IMR-90 (cell line): Measurements from ENCODE around the gene EMC8. TPM values are rescaled to one million over a fixed set of nuclear protein-coding genes. Genes with fewer than 3 reads are reported as not detected.

ENCODE experiments used
- ATAC-seq: fragments of 200-7000 bp; cut with Tn5 transposase; 2 replicates; pipeline ENCODE4 v1.9.1; 2020; ENCODE audit warnings: low read depth, mild to moderate bottlenecking, moderate library complexity
- BruUV-seq: library from RNA; stranded (reverse); fragments of 400-500 nt; replicated peaks from 2 replicates; lab custom pipeline; 2021; lab: Mats Ljungman, UMichigan
- CTCF ChIA-PET: fragments of 300-600 bp; formaldehyde crosslinking; extraction: SDS; loops from one replicate; lab custom pipeline; 2021; ENCODE audit warnings: antibody characterized with exemption; lab: Yijun Ruan, JAX
- POLR2A ChIA-PET: fragments of 300-600 bp; sonication (Branson Sonifier 250); formaldehyde crosslinking; loops from one replicate; lab custom pipeline; 2022; ENCODE audit warnings: antibody characterized with exemption; ENCODE audit not compliant: unreplicated experiment; lab: Charles Lee
- DNase-seq: peaks from one replicate; pipeline ENCODE4 v3.0.0; 2013
- H2AFZ ChIP-seq: replicated peaks from 2 replicates; pipeline ENCODE3; 2013; ENCODE audit warnings: low read length, mild to moderate bottlenecking; ENCODE audit not compliant: poor library complexity
- H2AK5ac ChIP-seq: 2 replicates; pipeline ENCODE4 v1.6.1; 2013; ENCODE audit warnings: low read depth, low read length, inconsistent platforms
- H2AK9ac ChIP-seq: replicated peaks from 2 replicates; pipeline ENCODE3; 2013; ENCODE audit warnings: mild to moderate bottlenecking, low read depth, low read length, moderate library complexity; ENCODE audit not compliant: poor library complexity
- H2BK120ac ChIP-seq: 2 replicates; pipeline ENCODE4 v1.6.1; 2013; ENCODE audit warnings: low read depth, low read length, inconsistent platforms
- H2BK15ac ChIP-seq: 3 replicates; pipeline ENCODE4 v1.6.1; 2013; ENCODE audit warnings: low read depth, low read length, inconsistent platforms
- H2BK20ac ChIP-seq: 2 replicates; pipeline ENCODE4 v1.6.1; 2013; ENCODE audit warnings: low read depth, mild to moderate bottlenecking, inconsistent platforms, low read length, moderate library complexity
- H2BK5ac ChIP-seq: 2 replicates; pipeline ENCODE4 v1.6.1; 2013; ENCODE audit warnings: mild to moderate bottlenecking, low read depth, low read length, inconsistent platforms; ENCODE audit not compliant: poor library complexity, severe bottlenecking
- H3K14ac ChIP-seq: replicated peaks from 2 replicates; pipeline ENCODE4 v1.6.1; 2013; ENCODE audit warnings: low read depth, low read length, inconsistent platforms
- H3K18ac ChIP-seq: 2 replicates; pipeline ENCODE4 v1.6.1; 2013; ENCODE audit warnings: low read depth, low read length, control low read depth
- H3K23ac ChIP-seq: 2 replicates; pipeline ENCODE4 v1.6.1; 2013; ENCODE audit warnings: low read depth, low read length, inconsistent platforms
- H3K27ac ChIP-seq: 2 replicates; pipeline ENCODE4 v1.5.1; 2013; ENCODE audit warnings: mild to moderate bottlenecking, control low read depth, low read length; ENCODE audit not compliant: insufficient read depth
- H3K27me3 ChIP-seq: 2 replicates; pipeline ENCODE4 v1.6.1; 2013; ENCODE audit warnings: low read length; ENCODE audit not compliant: control insufficient read depth, insufficient read depth
- H3K36me3 ChIP-seq: 2 replicates; pipeline ENCODE4 v1.6.1; 2013; ENCODE audit warnings: low read length, mixed read lengths; ENCODE audit not compliant: control insufficient read depth, insufficient read depth
- H3K4ac ChIP-seq: 2 replicates; pipeline ENCODE4 v1.6.1; 2013; ENCODE audit warnings: low read depth, low read length, inconsistent platforms
- H3K4me1 ChIP-seq: 2 replicates; pipeline ENCODE4 v1.6.1; 2013; ENCODE audit warnings: low read length, mixed read lengths; ENCODE audit not compliant: control insufficient read depth, insufficient read depth
- H3K4me2 ChIP-seq: 2 replicates; pipeline ENCODE4 v1.6.1; 2013; ENCODE audit warnings: low read depth, mild to moderate bottlenecking, control low read depth, low read length, moderate library complexity
- H3K4me3 ChIP-seq: 2 replicates; pipeline ENCODE4 v1.5.1; 2013; ENCODE audit warnings: low read depth, mild to moderate bottlenecking, control low read depth, low read length, moderate library complexity; ENCODE audit not compliant: insufficient read depth
- H3K56ac ChIP-seq: 2 replicates; pipeline ENCODE4 v1.6.1; 2013; ENCODE audit warnings: low read length, inconsistent platforms; ENCODE audit not compliant: insufficient read depth; ENCODE audit errors: extremely low read depth
- H3K79me1 ChIP-seq, 2 experiments: 2 replicates each; pipeline ENCODE4 v1.6.1; 2013; ENCODE audit warnings: low read length in 2 of 2, inconsistent platforms in 1 of 2, low read depth in 1 of 2
- H3K9ac ChIP-seq: 2 replicates; pipeline ENCODE4 v1.6.1; 2013; ENCODE audit warnings: low read depth, low read length, control low read depth
- H3K9me1 ChIP-seq: 2 replicates; pipeline ENCODE4 v1.6.1; 2013; ENCODE audit warnings: low read length, inconsistent platforms; ENCODE audit not compliant: insufficient read depth
- H3K9me3 ChIP-seq: 2 replicates; pipeline ENCODE4 v1.6.1; 2013; ENCODE audit warnings: low read length; ENCODE audit not compliant: control insufficient read depth, insufficient read depth
- H4K20me1 ChIP-seq: 2 replicates; pipeline ENCODE4 v1.6.1; 2013; ENCODE audit warnings: low read length, inconsistent platforms; ENCODE audit not compliant: insufficient read depth
- H4K5ac ChIP-seq: 2 replicates; pipeline ENCODE4 v1.6.1; 2013; ENCODE audit warnings: mild to moderate bottlenecking, low read depth, low read length, control low read depth
- H4K8ac ChIP-seq, 2 experiments: 2 replicates each; pipeline ENCODE4 v1.6.1; 2013; ENCODE audit warnings: low read depth in 2 of 2, low read length in 2 of 2, control low read depth in 1 of 2, inconsistent platforms in 1 of 2
- H4K91ac ChIP-seq: 2 replicates; pipeline ENCODE4 v1.6.1; 2013; ENCODE audit warnings: low read depth, low read length, inconsistent platforms; ENCODE audit not compliant: insufficient read depth
- CTCF ChIP-seq: conservative IDR thresholded peaks from 2 replicates; pipeline ENCODE4 v1.5.1; 2012; ENCODE audit warnings: mild to moderate bottlenecking, low read depth, low read length, improper control_type of control experiment
- FOS ChIP-seq: fragments of 150-350 bp; IDR thresholded peaks from 2 replicates; pipeline ENCODE4 v1.6.1; 2016; ENCODE audit warnings: low read depth, low read length
- MXI1 ChIP-seq: IDR thresholded peaks from 2 replicates; pipeline ENCODE4 v1.6.1; 2012; ENCODE audit warnings: low read depth, mild to moderate bottlenecking, low read length, moderate library complexity, borderline replicate concordance
- NFE2L2 ChIP-seq: fragments of 150-350 bp; IDR thresholded peaks from 2 replicates; pipeline ENCODE4 v1.6.1; 2016; ENCODE audit warnings: low read depth, mild to moderate bottlenecking, low read length
- WGBS, 2 experiments: methylation state at CpG; one replicate each; pipeline versions ENCODE4 v1.1.5 to v1.1.7; 2013; ENCODE audit warnings: missing lambda C conversion rate in 2 of 2; ENCODE audit not compliant: insufficient read length in 1 of 2; ENCODE audit errors: extremely low coverage in 2 of 2; 5-methylcytosine and 5-hydroxymethylcytosine counted together
- dilution Hi-C: fragments of 300-500 bp; cut with HindIII; formaldehyde crosslinking; loops from one replicate; pipeline ENCODE4 v1.14.3; 2018; ENCODE audit warnings: low sequenced_read_pairs; ENCODE audit not compliant: unreplicated experiment
- in situ Hi-C: fragments of 300-500 bp; cut with MboI; formaldehyde crosslinking; loops from 3 replicates; pipeline ENCODE4 v1.14.3; 2019; ENCODE audit warnings: low sequenced_read_pairs, inconsistent platforms, mixed read lengths
- intact Hi-C: fragments of 100-400 bp; cut with micrococcal nuclease; formaldehyde crosslinking; loops from 2 replicates; pipeline ENCODE4 v1.10.0; 2022
- microRNA-seq, 2 experiments: library from miRNA; stranded (forward) in 1 of 2; unstranded in 1 of 2; fragments of 10-50 nt in 1 of 2; fragments of <30 nt in 1 of 2; gene quantifications in 1 of 2; microRNA quantifications in 1 of 2; one replicate each; pipeline versions ENCODE3 to v1.1.0; 2013 to 2020; ENCODE audit not compliant: insufficient read depth in 1 of 2, insufficient read length in 1 of 2, unreplicated experiment in 1 of 2
- polyA plus RNA-seq, 3 experiments: library from polyadenylated mRNA; depleted of rRNA; stranded (reverse); fragments of >200 nt; gene quantifications; 2 replicates each; pipeline ENCODE4 v1.2.3, GENCODE V29; 2012; ENCODE audit warnings: low replicate concordance in 1 of 3
- small RNA-seq, 5 experiments: library from RNA; depleted of rRNA; stranded (forward); fragments of <200 nt; gene quantifications; one replicate each; pipeline ENCODE3, GENCODE V24; 2012
- total RNA-seq: library from RNA; depleted of rRNA; stranded (reverse); fragments of >200 nt; gene quantifications from 2 replicates; pipeline ENCODE4 v1.2.3, GENCODE V29; 2012; rRNA removed

Gene EMC8
- total and polyA plus RNA-seq, 2 of the 4 experiments (the other 2 are of a cell fraction): 23.7 to 48.9 TPM

GRCh38 chr16:85729452-85730185 lies 69.7 kb downstream of the EMC8 start (continued):
- TF ChIP-seq NFE2L2 (no peak), MXI1 (no peak)

- H3K36me3 ChIP-seq: peaks cover 2% of the 10 kb centered on the region; the same call in 1 of the 2 replicates
- POLR2A ChIA-PET: no interaction called here
- no peak overlapping the region for H3K56ac ChIP-seq
- peaks cover 6 to 18% of the 10 kb centered on the region in 2 experiments; a peak in 3 of 4 replicates for H3K79me1 ChIP-seq
- 0 out of 2 replicates have a peak overlapping the region, but pooled peaks have one; percentile 15 for H2AK5ac ChIP-seq
- peak overlapping the region; percentile 60 for H3K4ac ChIP-seq
- H3K27ac ChIP-seq: no peak overlapping the region
- DNase-seq (no peak), ATAC-seq (no peak)
- intact Hi-C loops: no loop called here
- H3K9me3 ChIP-seq: no peaks in the 10 kb centered on the region; the same call in 1 of the 2 replicates
- H3K18ac ChIP-seq: no peak overlapping the region
- H2AK9ac ChIP-seq: peak overlapping the region; percentile 68
- H4K8ac ChIP-seq: no peak overlapping the region
- no peak overlapping the region for H2BK15ac ChIP-seq
- H3K9me1 ChIP-seq: peaks cover 10% of the 10 kb centered on the region
- no peaks in the 10 kb centered on the region for H3K4me1 ChIP-seq
- CTCF ChIA-PET: no interaction called here
- H3K9ac ChIP-seq: no peak overlapping the region
- no peak overlapping the region for H3K14ac ChIP-seq
- peak overlapping the region; percentile 39; the same call in 1 of the 2 replicates for H2BK20ac ChIP-seq
- no peak overlapping the region for H2AFZ ChIP-seq
- H3K27me3 ChIP-seq: no peaks in the 10 kb centered on the region
- no TSS peak for BruUV-seq
- in situ Hi-C loops: no loop called here
- TF ChIP-seq CTCF (peak; percentile 20; the same call in 1 of the 2 replicates), FOS (no peak)
- no peak overlapping the region for H3K4me2 ChIP-seq
- no peak overlapping the region for H4K91ac ChIP-seq
- no peak overlapping the region; the same call in 1 of the 2 replicates for H4K5ac ChIP-seq
- dilution Hi-C loops: no loop called here
- no peak overlapping the region for H2BK5ac ChIP-seq
- H4K20me1 ChIP-seq: no peaks in the 10 kb centered on the region
- peak overlapping the region; percentile 42; the same call in 1 of the 2 replicates for H2BK120ac ChIP-seq
- WGBS, 2 experiments: 92% methylated on average over 2 of the region's 7 CpGs; no CpG with 5 or more reads in 1 of the 2 experiments
- no peak overlapping the region for H3K23ac ChIP-seq
- H3K4me3 ChIP-seq: no peak overlapping the region
Measured at GRCh38 chr16:85728879-85729278, 70.5 kb downstream of the EMC8 start.

Small RNAs within 50 kb of the gene (microRNA-seq; reads per million reads assigned to microRNA genes)
- gene MIR1910 (ENCODE audit: unreplicated experiment): 3.7 reads per million, percentile 3 among the genes with 10 or more reads in this experiment
- gene RNU1-103P (ENCODE audit: insufficient read depth, insufficient read length): not detected

Small RNAs within 50 kb of the gene (small RNA-seq; reads per million reads assigned to genes)
- 0 reads per million in 5 experiments for gene RNU1-103P

Other genes with a start within 250 kb of the EMC8 start
- gene GSE1, start 186.2 kb downstream of the EMC8 start, total RNA-seq: 9.4 and 14.9 TPM in 2 replicates
- 25.5 and 30.8 TPM in 2 replicates for gene GSE1, start 186.2 kb downstream of the EMC8 start, polyA plus RNA-seq (2012; rRNA removed)
- gene GINS2, start 110.6 kb downstream of the EMC8 start, total RNA-seq: 12.8 and 13.4 TPM in 2 replicates
- gene GINS2, start 110.6 kb downstream of the EMC8 start, polyA plus RNA-seq (2012; rRNA removed): 11.3 and 12.0 TPM in 2 replicates
- 4.5 and 5.0 TPM in 2 replicates for gene C16orf74, start 48.4 kb downstream of the EMC8 start, total RNA-seq
- 12.2 and 18.5 TPM in 2 replicates for gene C16orf74, start 48.4 kb downstream of the EMC8 start, polyA plus RNA-seq (2012; rRNA removed)
- gene COX4I1, start 151 bp upstream of the EMC8 start, total RNA-seq: 392 and 397 TPM in 2 replicates
- 700 and 845 TPM in 2 replicates for gene COX4I1, start 151 bp upstream of the EMC8 start, polyA plus RNA-seq (2012; rRNA removed)
- not detected in 2 replicates for gene IRF8, start 99.6 kb upstream of the EMC8 start, total RNA-seq
- not detected in 2 replicates for gene IRF8, start 99.6 kb upstream of the EMC8 start, polyA plus RNA-seq (2012; rRNA removed)